HEK293 (cell line): Measurements from ENCODE around the gene CPNE9.

Experiments
- CTCF ChIA-PET: fragments of 350-600 bp; formaldehyde crosslinking; extraction: SDS; loops from one replicate; lab custom pipeline; 2021; ENCODE audit warnings: antibody characterized with exemption; lab: Yijun Ruan, JAX
- POLR2A ChIA-PET: fragments of 300-600 bp; formaldehyde crosslinking; extraction: SDS; loops from one replicate; lab custom pipeline; 2020; ENCODE audit warnings: antibody characterized with exemption, inconsistent platforms; lab: Yijun Ruan, JAX
- H3K27ac ChIP-seq: fragments of 200-500 bp; sonication (Bioruptor generic); 2 replicates; pipeline ENCODE4 v1.5.1; 2014; ENCODE audit warnings: low read depth, low read length, control low read depth, inconsistent platforms; ENCODE audit errors: extremely low read depth
- H3K36me3 ChIP-seq, 2 experiments: fragments of 200-500 bp in 1 of 2; sonication (Bioruptor generic) in 1 of 2; 1 replicate in 1 of 2; 2 replicates in 1 of 2; pipeline ENCODE4 v1.5.1; 2014 to 2017; ENCODE audit warnings: inconsistent platforms in 2 of 2, low read length in 2 of 2; ENCODE audit not compliant: control insufficient read depth in 2 of 2, insufficient read depth in 1 of 2
- H3K4me1 ChIP-seq: fragments of 200-500 bp; sonication (Bioruptor generic); 2 replicates; pipeline ENCODE4 v1.5.1; 2014; ENCODE audit warnings: mild to moderate bottlenecking, low read length, inconsistent platforms; ENCODE audit not compliant: control insufficient read depth, insufficient read depth
- H3K4me3 ChIP-seq: 2 replicates; pipeline ENCODE4 v1.5.1; 2011; ENCODE audit warnings: low read depth, mild to moderate bottlenecking, control low read depth, low read length, moderate library complexity
- H3K9me3 ChIP-seq: fragments of 200-500 bp; sonication (Bioruptor generic); 2 replicates; pipeline ENCODE4 v1.5.1; 2014; ENCODE audit warnings: low read depth, low read length, inconsistent platforms; ENCODE audit not compliant: control insufficient read depth, insufficient read depth
- KLF8 ChIP-seq: fragments of 450-650 bp; formaldehyde crosslinking; IDR thresholded peaks from 2 replicates; pipeline ENCODE4 v1.5.1; 2016; ENCODE audit warnings: missing biosample characterization, missing genetic modification characterization
- OSR2 ChIP-seq: fragments of 450-650 bp; formaldehyde crosslinking; IDR thresholded peaks from 2 replicates; pipeline ENCODE4 v1.5.1; 2016; ENCODE audit warnings: missing biosample characterization, missing genetic modification characterization
- ZBTB21 ChIP-seq: fragments of 450-650 bp; formaldehyde crosslinking; IDR thresholded peaks from 2 replicates; pipeline ENCODE4 v1.5.1; 2017; ENCODE audit warnings: missing biosample characterization, missing genetic modification characterization
- ZNF121 ChIP-seq: fragments of 450-650 bp; formaldehyde crosslinking; IDR thresholded peaks from 2 replicates; pipeline ENCODE4 v1.5.1; 2016; ENCODE audit warnings: missing biosample characterization, missing genetic modification characterization
- ZNF221 ChIP-seq: fragments of 450-650 bp; formaldehyde crosslinking; IDR thresholded peaks from 2 replicates; pipeline ENCODE4 v1.5.1; 2017; ENCODE audit warnings: missing biosample characterization, missing genetic modification characterization, borderline replicate concordance
- ZNF23 ChIP-seq: fragments of 450-650 bp; formaldehyde crosslinking; IDR thresholded peaks from 2 replicates; pipeline ENCODE4 v1.5.1; 2016; ENCODE audit warnings: missing biosample characterization, missing genetic modification characterization, borderline replicate concordance
- ZNF292 ChIP-seq: fragments of 450-650 bp; formaldehyde crosslinking; IDR thresholded peaks from 2 replicates; pipeline ENCODE4 v1.5.1; 2016; ENCODE audit warnings: low read depth, missing biosample characterization, missing genetic modification characterization, borderline replicate concordance
- ZNF423 ChIP-seq: fragments of 450-650 bp; formaldehyde crosslinking; IDR thresholded peaks from 2 replicates; pipeline ENCODE4 v1.5.1; 2016; ENCODE audit warnings: missing biosample characterization, missing genetic modification characterization
- ZNF426 ChIP-seq: fragments of 450-650 bp; formaldehyde crosslinking; IDR thresholded peaks from 2 replicates; pipeline ENCODE4 v1.5.1; 2017; ENCODE audit warnings: missing biosample characterization, missing genetic modification characterization, mild to moderate bottlenecking, inconsistent platforms, moderate library complexity
- ZNF521 ChIP-seq: fragments of 450-650 bp; formaldehyde crosslinking; IDR thresholded peaks from 2 replicates; pipeline ENCODE4 v1.5.1; 2017; ENCODE audit warnings: missing biosample characterization, mild to moderate bottlenecking, missing genetic modification characterization
- ZNF677 ChIP-seq: fragments of 450-650 bp; IDR thresholded peaks from 2 replicates; pipeline ENCODE4 v1.5.0; 2018; ENCODE audit warnings: missing biosample characterization, mild to moderate bottlenecking, missing genetic modification characterization, moderate library complexity
- ZNF707 ChIP-seq: fragments of 450-650 bp; formaldehyde crosslinking; IDR thresholded peaks from 2 replicates; pipeline ENCODE4 v1.5.1; 2016; ENCODE audit warnings: missing biosample characterization, missing genetic modification characterization
- ZXDB ChIP-seq: fragments of 450-650 bp; formaldehyde crosslinking; IDR thresholded peaks from 2 replicates; pipeline ENCODE4 v1.5.1; 2016; ENCODE audit warnings: missing biosample characterization, missing genetic modification characterization
- TF ChIP-seq, protein P1 (sequence below): fragments of 450-650 bp; formaldehyde crosslinking; IDR thresholded peaks from 2 replicates; pipeline ENCODE4 v1.5.1; 2016; ENCODE audit warnings: missing biosample characterization, missing genetic modification characterization
- TF ChIP-seq, protein P2 (sequence below): fragments of 450-650 bp; IDR thresholded peaks from 2 replicates; pipeline ENCODE4 v1.5.1; 2018; ENCODE audit warnings: missing biosample characterization, missing genetic modification characterization
- TF ChIP-seq, protein P3 (sequence below): fragments of 450-650 bp; formaldehyde crosslinking; IDR thresholded peaks from 2 replicates; pipeline ENCODE4 v1.5.1; 2017; ENCODE audit warnings: missing biosample characterization, missing genetic modification characterization

Gene CPNE9

DNA sequence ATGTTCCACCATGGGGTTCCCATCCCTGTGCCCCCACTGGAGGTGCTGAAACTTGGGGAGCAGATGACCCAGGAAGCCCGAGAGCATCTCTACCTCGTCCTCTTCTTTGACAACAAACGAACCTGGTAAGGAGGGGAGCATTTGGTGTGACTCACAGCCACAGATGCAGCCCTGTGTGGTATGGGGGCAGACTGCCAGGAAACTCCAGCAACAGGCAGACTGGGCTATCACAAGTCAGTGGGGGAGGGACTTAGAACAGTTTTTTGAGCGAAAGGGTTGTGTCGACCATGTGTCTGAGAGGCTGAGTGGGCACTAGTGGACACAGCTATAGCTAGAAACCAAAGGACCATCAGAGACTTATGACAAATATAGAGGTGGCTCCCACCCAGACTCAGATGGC is 42.7 kb downstream of the CPNE9 start (continued):
- TF ChIP-seq ZBTB21 (tag by site-specific recombination) = no peak
- TF ChIP-seq ZNF521 (tag by site-specific recombination) = no peak
- TF ChIP-seq KLF8 (tag by site-specific recombination) = no peak
- TF ChIP-seq ZNF423 = no peak
- TF ChIP-seq ZNF23 (tag by site-specific recombination) = no peak
- no peak for TF ChIP-seq ZNF426 (tag by site-specific recombination)
- TF ChIP-seq, protein P1, sequence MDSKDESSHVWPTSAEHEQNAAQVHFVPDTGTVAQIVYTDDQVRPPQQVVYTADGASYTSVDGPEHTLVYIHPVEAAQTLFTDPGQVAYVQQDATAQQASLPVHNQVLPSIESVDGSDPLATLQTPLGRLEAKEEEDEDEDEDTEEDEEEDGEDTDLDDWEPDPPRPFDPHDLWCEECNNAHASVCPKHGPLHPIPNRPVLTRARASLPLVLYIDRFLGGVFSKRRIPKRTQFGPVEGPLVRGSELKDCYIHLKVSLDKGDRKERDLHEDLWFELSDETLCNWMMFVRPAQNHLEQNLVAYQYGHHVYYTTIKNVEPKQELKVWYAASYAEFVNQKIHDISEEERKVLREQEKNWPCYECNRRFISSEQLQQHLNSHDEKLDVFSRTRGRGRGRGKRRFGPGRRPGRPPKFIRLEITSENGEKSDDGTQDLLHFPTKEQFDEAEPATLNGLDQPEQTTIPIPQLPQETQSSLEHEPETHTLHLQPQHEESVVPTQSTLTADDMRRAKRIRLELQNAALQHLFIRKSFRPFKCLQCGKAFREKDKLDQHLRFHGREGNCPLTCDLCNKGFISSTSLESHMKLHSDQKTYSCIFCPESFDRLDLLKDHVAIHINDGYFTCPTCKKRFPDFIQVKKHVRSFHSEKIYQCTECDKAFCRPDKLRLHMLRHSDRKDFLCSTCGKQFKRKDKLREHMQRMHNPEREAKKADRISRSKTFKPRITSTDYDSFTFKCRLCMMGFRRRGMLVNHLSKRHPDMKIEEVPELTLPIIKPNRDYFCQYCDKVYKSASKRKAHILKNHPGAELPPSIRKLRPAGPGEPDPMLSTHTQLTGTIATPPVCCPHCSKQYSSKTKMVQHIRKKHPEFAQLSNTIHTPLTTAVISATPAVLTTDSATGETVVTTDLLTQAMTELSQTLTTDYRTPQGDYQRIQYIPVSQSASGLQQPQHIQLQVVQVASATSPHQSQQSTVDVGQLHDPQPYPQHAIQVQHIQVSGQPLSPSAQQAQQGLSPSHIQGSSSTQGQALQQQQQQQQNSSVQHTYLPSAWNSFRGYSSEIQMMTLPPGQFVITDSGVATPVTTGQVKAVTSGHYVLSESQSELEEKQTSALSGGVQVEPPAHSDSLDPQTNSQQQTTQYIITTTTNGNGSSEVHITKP (tag by site-specific recombination) = peak; percentile 81
- no peak for TF ChIP-seq ZXDB
- no peak for TF ChIP-seq ZNF707

DNA sequence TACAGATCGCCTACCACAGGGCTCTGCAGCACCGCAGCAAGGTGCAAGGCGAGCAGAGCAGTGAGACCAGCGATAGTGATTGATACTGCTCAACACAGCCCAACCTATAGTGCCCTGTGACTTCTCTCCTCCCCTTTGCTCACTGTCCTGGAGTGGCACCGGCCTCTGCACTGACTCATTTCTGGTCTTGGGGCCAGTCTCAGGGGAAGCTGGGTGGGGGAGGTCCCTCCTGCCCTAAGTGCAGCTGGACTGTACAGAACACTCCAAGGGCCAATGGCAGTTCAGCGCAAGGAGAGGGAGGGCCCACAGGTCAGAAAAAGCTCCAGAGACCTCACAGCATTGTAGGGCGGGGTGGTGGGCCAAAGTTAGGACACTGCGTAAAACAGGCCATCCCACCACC is 43.6 kb downstream of the CPNE9 start:
- Histone ChIP-seq H3K4me1 (0 out of 2 replicates have a peak, but pooled peaks cover 2% of the 10 kb centered on the region), H3K9me3 (no peaks in the 10 kb centered on the region), H3K27ac (no peak overlapping the region), H3K36me3 (peaks cover 3 to 84% of the 10 kb centered on the region in 2 experiments), H3K4me3 (no peak overlapping the region)
- POLR2A ChIA-PET = interaction anchor here (1.8 kb wide), 1 partner anchor 12 kb away, joined by 5 read pairs; no protein-coding TSS in a partner anchor
- CTCF ChIA-PET = interaction anchor here (0.6 kb wide), 1 partner anchor 27 kb away, joined by 3 read pairs; no protein-coding TSS in a partner anchor
- TF ChIP-seq, protein P2, sequence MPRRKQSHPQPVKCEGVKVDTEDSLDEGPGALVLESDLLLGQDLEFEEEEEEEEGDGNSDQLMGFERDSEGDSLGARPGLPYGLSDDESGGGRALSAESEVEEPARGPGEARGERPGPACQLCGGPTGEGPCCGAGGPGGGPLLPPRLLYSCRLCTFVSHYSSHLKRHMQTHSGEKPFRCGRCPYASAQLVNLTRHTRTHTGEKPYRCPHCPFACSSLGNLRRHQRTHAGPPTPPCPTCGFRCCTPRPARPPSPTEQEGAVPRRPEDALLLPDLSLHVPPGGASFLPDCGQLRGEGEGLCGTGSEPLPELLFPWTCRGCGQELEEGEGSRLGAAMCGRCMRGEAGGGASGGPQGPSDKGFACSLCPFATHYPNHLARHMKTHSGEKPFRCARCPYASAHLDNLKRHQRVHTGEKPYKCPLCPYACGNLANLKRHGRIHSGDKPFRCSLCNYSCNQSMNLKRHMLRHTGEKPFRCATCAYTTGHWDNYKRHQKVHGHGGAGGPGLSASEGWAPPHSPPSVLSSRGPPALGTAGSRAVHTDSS (tag by site-specific recombination) = no peak
- TF ChIP-seq ZNF121 (tag by site-specific recombination) (no peak), ZNF677 (tag by site-specific recombination) (no peak), OSR2 (tag by site-specific recombination) (no peak)

DNA sequence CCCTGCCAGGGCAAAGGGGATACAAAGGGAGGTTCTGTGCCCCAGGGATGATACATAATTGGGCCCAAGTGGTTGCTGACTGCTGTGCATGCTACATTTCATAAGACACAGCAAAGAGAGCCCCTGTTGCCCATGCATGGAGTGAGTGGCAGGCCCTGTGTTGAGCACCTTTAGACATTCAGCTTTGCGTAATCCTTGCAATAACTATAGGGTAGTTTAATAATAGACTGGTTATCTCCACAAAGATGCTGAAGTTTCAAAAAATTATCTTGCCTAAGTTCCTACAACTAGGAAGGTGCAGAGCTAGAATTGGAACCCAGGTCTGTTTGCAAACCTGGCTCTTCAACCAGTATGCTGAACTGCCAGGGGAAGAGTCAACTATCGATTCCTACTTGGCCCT is 44.4 kb downstream of the CPNE9 start:
- Histone ChIP-seq H3K9me3 (no peaks in the 10 kb centered on the region), H3K27ac (no peak overlapping the region), H3K36me3 (peaks cover 0 to 84% of the 10 kb centered on the region in 2 experiments; a peak in 2 of 3 replicates)
- no peak for TF ChIP-seq ZNF221 (tag by site-specific recombination)
- TF ChIP-seq, protein P3, sequence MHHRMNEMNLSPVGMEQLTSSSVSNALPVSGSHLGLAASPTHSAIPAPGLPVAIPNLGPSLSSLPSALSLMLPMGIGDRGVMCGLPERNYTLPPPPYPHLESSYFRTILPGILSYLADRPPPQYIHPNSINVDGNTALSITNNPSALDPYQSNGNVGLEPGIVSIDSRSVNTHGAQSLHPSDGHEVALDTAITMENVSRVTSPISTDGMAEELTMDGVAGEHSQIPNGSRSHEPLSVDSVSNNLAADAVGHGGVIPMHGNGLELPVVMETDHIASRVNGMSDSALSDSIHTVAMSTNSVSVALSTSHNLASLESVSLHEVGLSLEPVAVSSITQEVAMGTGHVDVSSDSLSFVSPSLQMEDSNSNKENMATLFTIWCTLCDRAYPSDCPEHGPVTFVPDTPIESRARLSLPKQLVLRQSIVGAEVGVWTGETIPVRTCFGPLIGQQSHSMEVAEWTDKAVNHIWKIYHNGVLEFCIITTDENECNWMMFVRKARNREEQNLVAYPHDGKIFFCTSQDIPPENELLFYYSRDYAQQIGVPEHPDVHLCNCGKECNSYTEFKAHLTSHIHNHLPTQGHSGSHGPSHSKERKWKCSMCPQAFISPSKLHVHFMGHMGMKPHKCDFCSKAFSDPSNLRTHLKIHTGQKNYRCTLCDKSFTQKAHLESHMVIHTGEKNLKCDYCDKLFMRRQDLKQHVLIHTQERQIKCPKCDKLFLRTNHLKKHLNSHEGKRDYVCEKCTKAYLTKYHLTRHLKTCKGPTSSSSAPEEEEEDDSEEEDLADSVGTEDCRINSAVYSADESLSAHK (tag by site-specific recombination) = no peak
- no peak for TF ChIP-seq ZNF292 (tag by site-specific recombination)
- TF ChIP-seq, all 188 proteins: peak for 0
- H3K4me1 ChIP-seq = 0 out of 2 replicates have a peak, but pooled peaks cover 2% of the 10 kb centered on the region
- CTCF ChIA-PET = no interaction called here
- H3K4me3 ChIP-seq = no peak overlapping the region
- POLR2A ChIA-PET = interaction anchor here (2.5 to 2.7 kb wide), 2 partner anchors 16 to 45 kb away, joined by 16 to 47 read pairs; partner anchors contain the start of genes ARPC4, BRPF1 and TADA3
